Adrenal gland (tissue), 12 donors: Measurements from ENCODE around the gene TRIM68. TPM values are rescaled to one million over a fixed set of nuclear protein-coding genes. Genes with fewer than 3 reads are reported as not detected.

Experiments used
- DNase-seq, 7 donors: peaks; one replicate each; pipeline ENCODE4 v3.0.0-alpha.2; 2019 to 2020
- H3K27ac ChIP-seq, 5 donors: fragments of 200-600 bp; sonication (generic) in 4 of 5; 1 replicate in 3 of 5; 2 replicates in 2 of 5; pipeline versions ENCODE4 v1.5.1 to v1.8.0; 2016 to 2020; ENCODE audit warnings: mild to moderate bottlenecking in 1 of 5
- H3K27me3 ChIP-seq: fragments of 200-600 bp; 2 replicates; pipeline ENCODE4 v1.8.0; 2021
- H3K36me3 ChIP-seq, 2 donors: fragments of 200-600 bp; replicated peaks in 1 of 2; 1 replicate in 1 of 2; 2 replicates in 1 of 2; pipeline versions ENCODE4 v1.5.1 to v1.8.0; 2018 to 2022
- H3K4me1 ChIP-seq, 2 donors: fragments of 200-600 bp; replicated peaks in 1 of 2; 1 replicate in 1 of 2; 2 replicates in 1 of 2; pipeline versions ENCODE4 v1.5.1 to v1.8.0; 2018 to 2021
- H3K4me3 ChIP-seq, 4 donors: fragments of 200-600 bp; sonication (generic) in 3 of 4; one replicate each; pipeline ENCODE4 v1.5.1; 2016 to 2018
- H3K9me3 ChIP-seq, 3 donors: fragments of 200-600 bp; sonication (generic) in 1 of 3; replicated peaks in 1 of 3; 1 replicate in 2 of 3; 2 replicates in 1 of 3; pipeline versions ENCODE4 v1.5.1 to v1.8.0; 2016 to 2021
- POLR2A ChIP-seq, 2 donors: fragments of 450-650 bp; IDR thresholded peaks; one replicate each; pipeline ENCODE4 v1.6.1; 2017; ENCODE audit warnings: antibody characterized with exemption in 2 of 2, mild to moderate bottlenecking in 2 of 2, moderate library complexity in 1 of 2
- WGBS, 4 donors: extraction: QIAGEN DNeasy Blood & Tissue Kit in 2 of 4; methylation state at CpG; one replicate each; pipeline versions ENCODE4 v1.1.5 to v1.1.7; 2013 to 2017; 5-methylcytosine and 5-hydroxymethylcytosine counted together
- intact Hi-C, 2 donors: fragments of 100-400 bp; cut with DNase I; formaldehyde crosslinking; loops; one replicate each; pipeline versions ENCODE4 v1.14.1 to v1.15.0; 2022 to 2023
- polyA plus RNA-seq, 3 donors: library from polyadenylated mRNA; stranded (reverse); fragments of 200-250 nt in 2 of 3; fragments of 350-450 nt in 1 of 3; fragmentation: Illumina TruSeq in 1 of 3; extraction: RNeasy Lipid Tissue Mini Kit (QIAGEN cat#74804) in 1 of 3; gene quantifications; one replicate each; pipeline ENCODE4 v1.2.3, GENCODE V29; 2013 to 2014
- total RNA-seq, 9 donors: library from RNA; depleted of rRNA in 4 of 9; stranded (reverse); fragments of >200 nt in 4 of 9; fragments of 120-200 nt in 1 of 9; fragmentation: NEBNext Ultra II Directional in 1 of 9; extraction: Animal tissue kit (Norgen Biotek cat#: 25700) in 1 of 9; gene quantifications; one replicate each; pipeline versions ENCODE4 v1.1.0 to v1.2.4, GENCODE V29; 2013 to 2023
- TF ChIP-seq, protein P1 (sequence below), 6 experiments: fragments of 450-650 bp in 4 of 6; fragments of 200-600 bp in 2 of 6; sonication (generic) in 1 of 6; IDR thresholded peaks; 1 replicate in 5 of 6; 2 replicates in 1 of 6; pipeline versions ENCODE4 v1.5.1 to v1.8.0; 2016 to 2021; ENCODE audit warnings: antibody characterized with exemption in 6 of 6, mild to moderate bottlenecking in 2 of 6, moderate library complexity in 1 of 6
- donor health status: healthy with polysubstance abuse.
- donor health status: Bipolar disorder and iron deficiency.
- donor health status: DM: yes; HTN: yes; CAD: no.
- donor health status: DM: no; HTN: no; CAD: no.
- donor health status: DM: no; HTN: no; CAD: no.
- donor health status: DM: yes; HTN: yes; CAD: no.

Gene TRIM68
- total and polyA plus RNA-seq, 12 donors, result 2.8 to 23.3 (median 14.0) TPM

DNA sequence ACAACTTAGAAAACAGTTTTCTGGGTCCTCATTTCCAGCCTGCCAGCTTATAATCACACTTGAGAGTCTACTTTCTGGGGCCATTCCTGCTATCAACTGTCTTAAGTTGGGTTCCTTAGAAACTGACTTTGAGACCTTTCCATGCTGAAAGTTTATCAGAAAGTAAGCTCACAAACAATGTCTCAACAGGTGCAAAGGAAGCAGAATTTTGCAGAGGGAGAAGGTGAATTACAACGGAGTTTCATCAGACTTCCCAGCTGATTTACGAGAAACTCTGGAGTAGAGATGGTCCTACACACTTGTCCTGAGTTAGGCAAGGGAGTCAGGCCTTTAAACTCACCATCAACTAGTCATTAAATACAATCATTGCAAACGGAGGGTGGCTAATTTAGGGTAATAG, 31.2 kb downstream of the TRIM68 start:
- no peaks in the 10 kb centered on the region for H3K4me1 ChIP-seq
- no peak for TF ChIP-seq POLR2A (IDR thresholded peaks at IDR 0.05)
- TF ChIP-seq, protein P1, sequence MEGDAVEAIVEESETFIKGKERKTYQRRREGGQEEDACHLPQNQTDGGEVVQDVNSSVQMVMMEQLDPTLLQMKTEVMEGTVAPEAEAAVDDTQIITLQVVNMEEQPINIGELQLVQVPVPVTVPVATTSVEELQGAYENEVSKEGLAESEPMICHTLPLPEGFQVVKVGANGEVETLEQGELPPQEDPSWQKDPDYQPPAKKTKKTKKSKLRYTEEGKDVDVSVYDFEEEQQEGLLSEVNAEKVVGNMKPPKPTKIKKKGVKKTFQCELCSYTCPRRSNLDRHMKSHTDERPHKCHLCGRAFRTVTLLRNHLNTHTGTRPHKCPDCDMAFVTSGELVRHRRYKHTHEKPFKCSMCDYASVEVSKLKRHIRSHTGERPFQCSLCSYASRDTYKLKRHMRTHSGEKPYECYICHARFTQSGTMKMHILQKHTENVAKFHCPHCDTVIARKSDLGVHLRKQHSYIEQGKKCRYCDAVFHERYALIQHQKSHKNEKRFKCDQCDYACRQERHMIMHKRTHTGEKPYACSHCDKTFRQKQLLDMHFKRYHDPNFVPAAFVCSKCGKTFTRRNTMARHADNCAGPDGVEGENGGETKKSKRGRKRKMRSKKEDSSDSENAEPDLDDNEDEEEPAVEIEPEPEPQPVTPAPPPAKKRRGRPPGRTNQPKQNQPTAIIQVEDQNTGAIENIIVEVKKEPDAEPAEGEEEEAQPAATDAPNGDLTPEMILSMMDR (IDR thresholded peaks at IDR 0.05), result no peak
- no peaks in the 10 kb centered on the region for H3K36me3 ChIP-seq
- no peak for DNase-seq
- intact Hi-C loops, result no loop called here
- H3K9me3 ChIP-seq, result no peaks in the 10 kb centered on the region
- WGBS, 4 donors, result 54 to 68% (median 58%) methylated on average over 3 of the region's 3 CpGs
- H3K27ac ChIP-seq, result no peak overlapping the region
- peaks cover 4% of the 10 kb centered on the region for H3K27me3 ChIP-seq
- H3K4me3 ChIP-seq, result no peak overlapping the region

- H3K27me3 ChIP-seq, result no peaks in the 10 kb centered on the region
- H3K4me3 ChIP-seq, result no peak overlapping the region
- no peak overlapping the region for H3K27ac ChIP-seq
- intact Hi-C loops, result no loop called here
- H3K4me1 ChIP-seq, result no peaks in the 10 kb centered on the region
- no peak for DNase-seq
- H3K36me3 ChIP-seq, result no peaks in the 10 kb centered on the region
- no peak for TF ChIP-seq POLR2A (IDR thresholded peaks at IDR 0.05)
- TF ChIP-seq, protein P1 (IDR thresholded peaks at IDR 0.05), result no peak
- H3K9me3 ChIP-seq, result no peaks in the 10 kb centered on the region
- 88 to 95% (median 93%) methylated on average over 18 of the region's 18 CpGs for WGBS, 4 donors
These were observed 39.0 kb downstream of the TRIM68 start for GRCh38 chr11:4569075-4569474.

DNA sequence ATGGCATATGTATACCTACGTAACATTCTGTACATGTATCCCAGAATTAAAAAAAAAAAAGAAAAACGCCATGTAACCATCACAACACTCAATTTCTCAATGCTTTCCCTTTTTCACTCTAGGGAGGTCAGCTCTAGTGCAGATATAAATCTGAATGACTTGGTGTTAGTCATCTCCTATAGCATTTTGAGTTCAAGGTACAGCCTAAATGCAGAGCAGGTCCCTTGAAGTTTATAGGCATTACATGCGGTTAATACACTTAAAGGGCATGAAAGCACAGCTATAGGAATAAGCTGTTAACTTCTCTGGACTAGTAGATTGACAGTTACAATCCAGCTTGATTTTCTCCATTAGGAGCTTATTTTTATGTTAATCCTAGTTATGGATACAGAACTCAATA, 42.7 kb downstream of the TRIM68 start:
- Histone ChIP-seq H3K36me3 (no peaks in the 10 kb centered on the region), H3K27ac (peak overlapping the region in 1 of 5 donors; percentile 38), H3K4me3 (no peak overlapping the region), H3K4me1 (no peaks in the 10 kb centered on the region), H3K27me3 (no peaks in the 10 kb centered on the region), H3K9me3 (no peaks in the 10 kb centered on the region)
- intact Hi-C loops, result no loop called here
- TF ChIP-seq POLR2A (IDR thresholded peaks at IDR 0.05), result no peak
- DNase-seq, result no peak
- WGBS, 4 donors, result 84 to 97% (median 91%) methylated on average over 3 of the region's 3 CpGs

DNA sequence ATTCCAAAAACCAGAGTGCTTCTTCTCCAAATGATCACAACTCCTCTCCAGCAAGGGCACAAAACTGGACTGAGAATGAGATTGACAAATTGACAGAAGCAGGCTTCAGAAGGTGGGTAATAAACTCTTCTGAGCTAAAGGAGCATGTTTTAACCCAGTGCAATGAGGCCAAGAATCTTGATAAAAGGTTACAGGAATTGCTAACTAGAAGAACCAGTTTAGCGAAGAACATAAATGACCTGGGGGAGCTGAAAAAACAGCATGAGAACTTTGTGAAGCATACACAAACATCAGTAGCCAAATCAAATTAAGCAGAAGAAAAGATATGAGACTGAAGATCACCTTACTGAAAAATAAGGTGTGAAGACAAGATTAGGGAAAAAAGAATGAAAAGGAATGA, 47.6 kb downstream of the TRIM68 start:
- WGBS, 4 donors, result 95 to 98% (median 96%) methylated on average over 1 of the region's 1 CpG
- H3K9me3 ChIP-seq, result no peaks in the 10 kb centered on the region
- no peaks in the 10 kb centered on the region for H3K4me1 ChIP-seq
- TF ChIP-seq POLR2A (IDR thresholded peaks at IDR 0.05), result no peak
- TF ChIP-seq, protein P1 (IDR thresholded peaks at IDR 0.05), result no peak
- H3K36me3 ChIP-seq, result no peaks in the 10 kb centered on the region
- no peak overlapping the region for H3K27ac ChIP-seq
- H3K27me3 ChIP-seq, result no peaks in the 10 kb centered on the region
- DNase-seq, result no peak
- H3K4me3 ChIP-seq, result no peak overlapping the region
- intact Hi-C loops, result no loop called here
